HPDE6-E6E7 (cell line): ENCODE measurements around the gene PTK7.
"Not testable (repeated sequence)": the region's sequence is repeated elsewhere in the genome, so short reads cannot be mapped to it uniquely, and the experiment has no call there.

Experiments
- DNase-seq: peaks from one replicate; pipeline ENCODE4 v3.0.0; 2011; ENCODE audit warnings: missing footprints; ENCODE audit errors: extremely low spot score

The PTK7 gene

GRCh38 chr6:43054206-43054943, 21.7 kb upstream of the PTK7 start:
- DNase-seq: no peak

- no peak for DNase-seq
These were observed 20.1 kb upstream of the PTK7 start for GRCh38 chr6:43055966-43056365.

DNA sequence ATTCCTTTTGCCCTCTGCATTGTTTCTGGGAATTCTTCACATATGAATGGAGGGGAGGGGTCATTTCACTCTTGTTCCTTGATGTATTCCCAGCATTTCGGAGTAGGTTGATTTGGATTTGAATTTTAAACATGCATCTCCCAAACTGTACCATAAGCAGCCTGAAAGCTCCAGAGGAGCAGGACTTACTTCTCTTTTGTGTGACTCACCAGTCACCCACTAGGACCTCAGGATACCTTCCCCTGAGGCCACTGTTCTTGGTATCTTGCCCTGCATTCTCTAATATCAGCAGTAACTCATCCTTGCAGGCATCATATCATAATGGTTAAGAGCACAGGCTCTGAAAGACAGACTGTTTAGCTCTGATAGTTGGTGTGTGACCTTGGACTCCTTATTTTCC, 17.6 kb upstream of the PTK7 start:
- no peak for DNase-seq

DNA sequence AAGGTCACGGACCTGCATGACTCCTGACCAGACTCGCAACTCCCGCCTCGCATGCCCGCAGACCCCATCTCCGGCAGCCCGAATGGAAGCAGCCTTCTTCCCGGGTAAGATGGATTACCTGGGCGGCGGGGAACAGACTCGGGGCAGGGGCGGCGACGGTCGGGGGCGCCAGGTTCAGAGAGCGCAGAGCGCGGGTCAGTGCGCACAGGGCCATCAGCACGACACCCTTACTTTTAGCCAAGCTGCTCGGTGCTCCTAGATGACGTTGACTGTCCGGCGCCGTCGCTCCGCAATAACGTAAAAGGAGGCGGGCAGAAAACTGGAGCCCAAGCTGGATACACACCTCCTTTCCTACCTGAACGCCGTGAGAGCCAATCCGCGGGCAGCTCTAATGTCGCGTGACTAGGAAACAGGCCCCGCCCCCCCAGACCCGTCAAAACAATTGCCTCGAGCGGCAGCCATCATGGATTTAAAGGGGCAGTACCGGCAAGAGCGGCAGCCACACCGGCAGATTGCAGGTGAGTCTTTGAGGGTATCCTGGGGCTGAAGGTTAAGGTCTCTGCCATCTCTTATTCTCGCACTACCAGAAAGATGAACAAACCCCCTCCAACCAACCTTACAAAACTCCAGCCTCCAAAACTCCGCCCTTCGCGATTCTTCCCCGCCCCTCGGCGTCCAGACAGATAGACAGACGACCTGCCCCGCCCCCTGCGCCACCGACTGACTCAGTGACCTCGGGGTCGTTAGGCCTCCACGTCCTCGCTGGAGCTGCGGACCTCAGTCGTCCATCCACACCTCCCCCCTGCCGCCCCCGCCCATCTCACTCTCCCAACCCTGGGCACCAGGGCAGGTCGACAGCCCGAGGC, 16.7 kb upstream of the PTK7 start, which contains the start of the genes KLC4 and MRPL2:
Gene KLC4, plus strand, starts transcription at position 464 of the 866 bp plus-strand sequence. CDS start 1,705 bp downstream, outside the sequence.
Gene MRPL2, minus strand, starts transcription at position 267 of the 866 bp plus-strand sequence. Its CDS starts 53 bp downstream, at position 214.
- DNase-seq: peak; percentile 100

DNA sequence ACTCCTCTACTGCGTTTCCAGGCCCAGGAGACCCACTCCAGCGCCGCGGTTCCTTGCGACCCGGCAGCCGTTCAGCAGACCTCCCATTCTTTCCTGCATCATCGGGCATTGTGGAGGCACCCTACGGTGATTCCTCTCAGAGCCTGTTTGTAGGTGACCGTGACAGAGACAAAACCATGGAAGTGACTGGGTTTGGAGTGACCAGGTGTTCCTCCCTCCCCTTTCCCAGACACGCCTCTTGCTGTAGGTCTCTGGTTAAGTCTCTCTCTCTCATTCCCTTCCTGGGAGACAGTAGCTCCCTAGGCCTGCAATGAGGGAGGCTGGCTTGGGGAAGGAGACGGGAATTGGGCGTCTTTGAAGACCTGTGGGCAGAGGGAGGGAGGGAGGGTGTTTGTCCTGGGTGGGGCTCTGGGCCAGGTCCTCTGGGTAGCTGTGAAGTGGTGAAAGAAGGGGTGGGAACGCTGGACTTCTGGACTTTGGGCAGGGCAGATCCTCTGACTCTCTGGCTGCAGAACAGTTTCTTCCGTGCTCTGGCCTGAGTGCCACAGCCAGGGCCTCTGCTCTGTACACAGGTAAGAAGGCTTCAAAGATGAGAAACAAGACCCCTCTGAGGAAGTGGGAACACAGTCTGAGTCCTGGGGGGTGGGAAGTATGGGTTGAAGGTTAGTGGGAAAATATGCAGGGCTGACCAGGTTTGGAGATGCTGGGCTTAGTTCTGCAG, 15.9 kb upstream of the PTK7 start:
- DNase-seq: peak; percentile 42

GRCh38 chr6:43060755-43061633, 15.1 kb upstream of the PTK7 start:
- DNase-seq: no peak

- DNase-seq: no peak
These were observed 14.3 kb upstream of the PTK7 start for GRCh38 chr6:43061861-43062260.

- DNase-seq: no peak
These were observed 13.3 kb upstream of the PTK7 start for GRCh38 chr6:43062818-43063217.

- no peak for DNase-seq
These were observed 6.0 kb upstream of the PTK7 start for GRCh38 chr6:43070028-43070632.

DNA sequence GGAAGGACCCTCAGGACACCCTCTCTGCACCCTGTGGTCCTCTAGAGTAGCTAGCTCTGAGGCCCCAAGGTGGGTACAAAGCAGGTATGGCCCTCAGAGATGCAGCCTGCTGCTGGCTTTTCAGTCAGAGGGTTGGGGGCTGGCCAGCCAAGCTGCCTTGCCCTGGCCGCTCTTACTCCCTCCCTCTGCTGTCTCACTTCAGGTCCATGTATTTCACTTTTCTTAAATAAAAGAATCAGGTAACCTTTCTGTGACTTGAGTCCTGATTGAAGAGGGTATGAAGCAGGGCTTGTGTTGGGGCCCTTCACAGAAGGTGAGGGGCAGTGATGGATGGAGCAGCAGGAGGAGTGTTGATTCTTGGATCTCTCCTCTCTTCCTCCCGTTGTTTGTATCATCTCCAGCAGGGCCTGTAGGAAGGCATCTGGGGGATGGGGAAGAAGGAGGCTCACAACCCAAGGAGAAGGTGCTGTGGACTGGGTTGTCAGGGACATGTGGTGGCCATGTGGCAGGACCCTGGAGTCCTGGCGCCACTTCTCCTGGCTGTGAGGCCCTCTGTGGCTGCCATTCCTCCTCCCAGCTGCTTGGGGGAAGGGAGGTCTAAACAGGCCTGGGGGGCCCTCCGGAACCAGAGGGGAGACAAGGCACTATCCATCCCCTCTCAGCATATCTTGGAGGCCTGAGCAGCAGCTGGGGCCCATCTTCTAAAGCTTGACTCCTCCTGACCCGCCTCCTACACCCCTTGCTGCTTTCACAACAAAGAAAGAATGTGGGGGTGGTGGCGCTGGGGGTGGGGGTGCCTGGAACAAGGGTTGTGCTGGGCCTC, 1.1 kb upstream of the PTK7 start:
- DNase-seq: no peak

DNA sequence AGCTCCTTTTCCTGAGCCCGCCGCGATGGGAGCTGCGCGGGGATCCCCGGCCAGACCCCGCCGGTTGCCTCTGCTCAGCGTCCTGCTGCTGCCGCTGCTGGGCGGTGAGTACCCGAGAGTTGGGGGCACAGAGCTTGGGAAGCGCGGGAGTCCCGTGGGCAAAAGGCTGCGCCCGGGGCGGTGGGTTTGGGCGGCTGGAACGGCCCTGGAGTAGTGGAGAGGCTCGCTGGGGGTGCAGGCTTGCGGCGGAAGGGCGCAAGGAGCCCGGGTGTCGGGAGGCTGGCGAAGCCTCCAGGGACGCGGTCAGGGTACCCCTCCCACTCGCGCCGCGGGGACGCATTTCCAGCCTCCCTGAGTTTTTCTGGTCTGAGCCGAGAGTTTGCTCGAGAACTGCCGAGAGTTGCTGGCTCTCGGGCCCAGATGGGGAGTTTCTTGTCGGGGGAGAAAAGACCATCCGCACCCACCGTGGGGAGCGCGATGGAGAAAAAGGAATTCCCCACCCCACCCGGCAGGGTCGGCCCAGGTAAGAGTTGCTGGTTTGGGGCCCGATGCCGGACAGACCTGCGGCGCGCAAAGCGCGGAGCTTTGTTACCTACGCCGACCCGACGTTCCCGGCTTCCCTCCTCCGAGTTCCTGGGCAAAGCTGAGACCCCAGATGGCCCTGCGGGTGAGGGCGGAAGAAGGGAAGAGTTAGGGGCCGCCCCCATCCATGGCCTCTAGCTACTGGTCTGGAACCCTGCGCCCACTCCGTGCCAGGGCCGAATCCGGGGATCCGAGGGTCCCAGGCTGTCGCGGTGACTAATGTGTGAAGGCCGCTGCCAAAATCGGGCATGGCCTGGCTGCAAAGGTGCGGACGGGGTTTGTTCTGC, 584 bp downstream of the PTK7 start:
- no peak for DNase-seq

DNA sequence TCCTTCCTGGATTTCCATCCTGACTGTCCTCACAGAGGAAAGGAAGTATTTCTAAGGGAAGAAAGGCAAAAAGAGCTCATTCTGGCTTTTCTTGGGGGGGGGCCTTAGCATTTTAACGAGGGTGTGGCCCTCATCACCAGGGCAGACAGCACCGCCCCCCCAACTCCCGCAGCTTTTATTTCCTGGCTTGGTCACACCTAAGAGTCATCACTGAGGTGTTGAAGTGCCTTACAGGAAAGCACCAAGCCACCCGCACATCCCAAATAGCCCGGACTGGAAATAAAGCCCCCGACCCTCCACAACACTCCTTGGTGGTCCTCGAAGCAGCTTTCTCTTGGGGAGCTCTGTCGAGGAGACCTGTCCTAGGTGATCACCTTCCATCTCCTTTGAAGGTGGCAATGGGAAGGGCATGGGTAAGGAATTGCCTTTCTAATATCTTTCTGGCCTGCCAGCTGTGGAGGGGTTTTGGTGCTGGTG, 1.3 kb downstream of the PTK7 start:
- DNase-seq: no peak

- no peak for DNase-seq
These were observed 1.9 kb downstream of the PTK7 start for GRCh38 chr6:43077981-43078511.

DNA sequence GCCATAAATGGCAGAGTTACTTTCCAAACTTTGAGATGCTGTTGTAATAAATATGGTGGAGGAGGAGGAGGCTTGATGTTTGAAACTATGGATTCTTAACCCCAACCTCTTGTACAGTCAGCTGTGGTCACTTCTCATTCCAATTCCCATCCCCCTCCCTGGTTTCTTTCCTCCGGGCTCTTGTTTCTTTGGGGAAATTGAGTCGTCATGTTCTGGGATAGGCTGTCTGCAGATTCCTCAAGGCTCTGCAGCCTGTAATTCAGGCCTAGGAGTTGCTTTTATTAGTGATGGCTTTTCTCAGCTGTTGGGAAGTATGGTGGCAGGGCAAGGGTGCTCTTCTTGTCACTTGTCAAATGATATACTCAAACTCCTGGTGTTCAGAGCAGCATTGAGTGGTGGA, 2.6 kb downstream of the PTK7 start:
- DNase-seq: no peak

DNA sequence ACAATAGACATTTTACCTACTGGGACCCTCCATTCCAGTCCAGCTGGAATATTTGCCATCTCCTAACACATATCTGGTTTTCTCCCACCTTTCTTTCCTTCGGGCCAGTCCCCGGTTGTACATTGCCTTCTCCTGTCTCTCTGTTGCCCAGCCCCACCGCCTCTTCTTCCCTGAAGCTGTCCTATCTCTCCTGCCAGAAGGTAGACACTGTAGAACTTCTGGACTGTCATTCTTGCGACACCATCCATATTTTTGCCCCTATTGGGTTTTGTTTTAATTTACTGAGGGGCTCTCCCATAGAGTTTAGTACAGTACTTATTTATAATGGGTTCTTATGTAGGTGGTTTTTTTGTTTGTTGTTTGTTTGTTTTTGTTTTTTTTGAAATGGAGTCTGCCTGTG, 4.9 kb downstream of the PTK7 start:
- DNase-seq: no peak

DNA sequence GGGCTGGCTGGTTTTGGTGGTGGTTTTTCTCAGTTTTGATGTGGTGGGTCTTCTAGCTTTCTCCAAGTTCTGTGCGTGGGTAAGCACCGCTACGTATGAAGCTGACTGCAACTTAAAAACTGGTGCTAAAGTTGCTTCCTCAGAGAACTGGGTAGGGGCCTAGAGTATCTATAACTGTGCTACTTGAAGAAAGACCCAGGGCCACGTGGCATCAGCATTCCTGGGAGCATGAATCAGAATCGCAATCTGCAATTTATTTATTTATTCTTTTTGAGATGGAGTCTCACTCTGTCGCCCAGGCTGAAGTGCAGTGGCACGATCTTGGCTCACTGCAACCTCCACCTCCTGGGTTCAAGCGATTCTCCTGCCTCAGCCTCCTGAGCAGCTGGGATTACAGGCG, 5.8 kb downstream of the PTK7 start:
- DNase-seq: not testable (repeated sequence)

DNA sequence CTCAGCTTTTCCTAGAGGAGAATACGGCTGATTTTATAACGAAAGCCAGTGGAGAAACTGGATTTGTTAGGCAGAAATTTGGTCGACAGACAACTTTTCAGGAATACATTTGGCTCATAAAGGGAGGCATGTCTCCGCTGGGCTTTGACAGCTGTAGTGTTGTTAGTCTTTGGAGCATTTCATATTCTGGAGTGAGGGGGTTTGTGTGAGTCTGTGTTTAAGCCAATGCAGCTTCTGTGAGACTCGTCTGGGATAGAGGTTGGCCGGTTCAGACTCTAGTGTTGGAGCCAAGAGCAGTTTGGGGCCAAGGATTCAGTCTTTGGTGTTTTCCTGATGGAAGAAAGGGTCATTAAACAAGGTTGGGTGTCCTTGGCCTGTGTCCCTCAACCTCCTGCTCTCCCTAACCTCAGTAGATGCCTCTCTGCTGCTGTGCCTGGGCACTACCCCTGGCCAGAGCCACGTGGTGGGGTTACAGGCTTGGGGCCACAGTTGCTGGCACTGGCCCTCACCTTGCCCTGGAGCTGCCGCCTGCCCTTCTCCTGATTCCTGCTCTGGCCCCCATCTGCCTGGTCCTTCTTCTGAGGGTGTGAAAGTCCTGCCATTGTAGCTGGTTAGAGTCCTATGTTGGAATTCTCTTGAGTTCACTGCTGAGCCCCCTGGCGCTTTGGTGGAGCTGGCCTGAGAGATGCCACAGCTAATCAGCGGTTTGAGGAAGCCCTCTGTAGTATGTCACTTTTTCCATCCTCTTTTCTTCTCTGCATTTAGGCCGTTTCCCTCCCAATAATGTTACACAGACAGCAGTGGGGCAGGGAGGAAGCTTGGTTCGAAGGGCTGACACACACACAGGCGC, 6.9 kb downstream of the PTK7 start:
- DNase-seq: no peak
